Stimulated activated CD4-positive, alpha-beta T cell treated with anti-CD3 and anti-CD28 coated beads, Interleukin-15, amount 100 ng/mL, for 24 hours (primary cell): ENCODE results near the gene PTPRM.
A peak's percentile ranks its signal among the peaks of the same experiment; 100 is the strongest.

Experiments used
- DNase-seq: peaks from one replicate; pipeline ENCODE4 v3.0.0-alpha.2; 2020

Gene PTPRM

DNA sequence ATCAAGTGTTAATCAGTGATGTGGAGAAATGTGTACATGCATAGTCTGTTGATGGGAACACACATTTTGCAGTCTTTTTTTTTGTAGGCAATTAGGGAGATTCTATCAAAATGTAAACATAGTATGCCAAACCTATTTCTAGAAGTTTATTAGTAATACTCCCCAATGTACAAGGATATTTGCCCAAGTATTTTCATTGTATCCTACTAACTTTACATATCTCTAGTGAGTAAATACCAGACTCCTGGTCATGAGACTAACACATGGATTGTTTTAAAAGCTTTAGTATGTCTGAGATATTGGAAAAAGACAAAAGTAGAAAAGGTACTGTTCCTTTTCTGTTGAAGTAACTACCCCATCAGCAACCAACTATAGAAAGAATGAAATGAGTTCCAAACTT is 513.0 kb downstream of the PTPRM start:
- no peak for DNase-seq

DNA sequence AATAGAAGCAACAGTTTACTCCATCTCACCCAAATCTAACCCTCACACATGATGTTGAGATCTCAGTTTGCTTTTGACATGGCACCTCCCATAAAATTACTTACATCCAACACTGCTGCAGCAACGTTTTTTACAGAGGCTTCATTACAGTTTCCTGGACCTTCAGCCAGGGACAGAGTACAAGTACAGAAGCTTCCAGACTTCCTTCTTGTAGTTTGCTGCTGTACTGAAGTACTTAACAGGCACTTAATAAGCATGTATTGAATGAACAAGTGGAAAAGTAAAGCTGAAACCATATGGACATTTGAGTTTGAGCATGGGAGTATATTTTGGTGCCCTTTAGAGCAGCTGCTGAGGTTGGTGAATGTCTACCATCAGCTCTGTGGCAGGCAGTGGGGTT is 514.2 kb downstream of the PTPRM start:
- DNase-seq, result no peak

DNA sequence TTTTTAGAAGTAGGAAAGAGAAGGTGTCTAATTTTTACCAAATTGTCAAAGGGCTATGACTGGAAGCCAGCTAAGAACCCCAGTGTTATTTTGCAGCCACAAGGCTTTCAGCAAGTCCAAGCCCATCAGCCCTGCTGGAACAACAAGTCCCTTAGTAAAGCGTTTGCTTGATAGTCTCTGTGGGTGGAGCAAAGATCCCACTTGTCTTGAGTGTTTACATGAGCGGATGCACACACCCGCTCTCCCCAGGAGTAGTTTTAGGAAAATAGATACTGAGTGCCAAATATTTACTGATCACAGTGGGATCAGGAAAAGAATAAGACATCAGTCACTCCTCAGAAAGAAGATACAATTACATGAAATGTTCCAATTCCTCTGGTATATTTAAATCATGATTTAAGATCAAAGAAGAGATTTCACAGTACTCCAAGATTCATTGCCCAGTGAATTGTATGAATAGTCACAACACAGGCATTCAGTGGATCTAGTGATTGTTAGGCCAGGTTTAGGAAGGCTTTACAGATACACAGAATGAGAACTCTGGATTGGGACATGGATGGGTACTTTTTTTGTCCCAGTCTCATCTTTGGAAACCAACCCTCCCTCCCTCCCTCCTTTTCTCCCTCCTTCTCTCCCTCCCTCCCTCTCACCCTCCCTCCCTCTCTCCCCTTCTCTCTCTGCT is 514.9 kb downstream of the PTPRM start:
- DNase-seq, result no peak

DNA sequence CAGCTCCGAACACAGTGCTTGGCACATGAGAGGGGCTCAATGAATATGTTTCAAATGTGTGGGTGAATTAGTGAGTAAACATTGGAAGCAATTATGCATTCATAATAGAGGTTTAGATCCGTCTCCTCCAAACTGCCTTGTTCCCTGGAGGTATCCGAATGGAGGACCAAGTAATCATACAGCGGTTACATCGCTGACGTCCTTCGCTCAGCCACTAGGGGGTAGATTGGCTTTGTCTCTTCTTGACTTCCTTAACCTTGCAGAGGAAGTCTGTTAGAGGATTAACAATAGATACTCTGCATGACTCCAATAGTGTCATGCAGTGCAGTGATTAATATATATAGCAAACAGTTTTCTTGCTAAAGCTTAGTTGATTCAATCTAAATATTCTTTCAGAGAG is 517.0 kb downstream of the PTPRM start:
- DNase-seq, result peak; percentile 5

DNA sequence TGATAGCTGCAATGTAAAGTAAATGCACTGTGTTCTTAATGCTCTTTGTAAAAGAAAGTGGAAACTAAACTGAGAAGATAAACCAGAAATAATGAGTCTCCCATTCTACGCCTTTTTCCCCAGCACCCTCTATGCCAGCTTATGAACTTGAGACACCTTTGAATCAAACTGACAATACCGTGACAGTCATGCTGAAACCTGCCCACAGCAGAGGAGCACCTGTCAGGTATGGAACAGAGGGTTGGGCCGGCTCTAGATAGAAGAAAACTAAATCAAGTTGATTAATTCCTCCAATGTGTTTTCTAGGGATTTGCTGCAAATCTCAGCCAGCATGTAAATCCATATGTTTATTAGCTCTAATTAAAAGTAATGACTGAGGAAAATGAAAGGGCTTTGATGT is 521.5 kb downstream of the PTPRM start:
- DNase-seq, result no peak

DNA sequence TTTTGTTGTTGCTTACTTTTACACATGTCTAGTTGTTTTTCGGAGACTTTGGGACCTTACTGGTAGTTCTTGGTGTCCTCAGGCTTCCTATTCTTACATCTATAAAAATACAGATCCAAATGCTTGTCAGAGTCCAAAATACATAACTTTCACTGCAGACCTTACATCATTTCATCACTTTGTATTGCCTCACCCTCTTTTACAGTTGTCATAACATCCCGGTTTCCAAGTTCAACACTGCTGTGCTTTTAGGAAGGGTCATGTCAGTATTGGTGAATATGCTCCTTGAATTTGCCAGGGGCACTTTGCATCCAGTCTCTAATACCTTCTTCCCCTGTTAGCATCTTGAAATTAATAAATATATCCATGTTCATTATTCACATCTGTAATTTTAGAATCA is 523.9 kb downstream of the PTPRM start:
- no peak for DNase-seq

DNA sequence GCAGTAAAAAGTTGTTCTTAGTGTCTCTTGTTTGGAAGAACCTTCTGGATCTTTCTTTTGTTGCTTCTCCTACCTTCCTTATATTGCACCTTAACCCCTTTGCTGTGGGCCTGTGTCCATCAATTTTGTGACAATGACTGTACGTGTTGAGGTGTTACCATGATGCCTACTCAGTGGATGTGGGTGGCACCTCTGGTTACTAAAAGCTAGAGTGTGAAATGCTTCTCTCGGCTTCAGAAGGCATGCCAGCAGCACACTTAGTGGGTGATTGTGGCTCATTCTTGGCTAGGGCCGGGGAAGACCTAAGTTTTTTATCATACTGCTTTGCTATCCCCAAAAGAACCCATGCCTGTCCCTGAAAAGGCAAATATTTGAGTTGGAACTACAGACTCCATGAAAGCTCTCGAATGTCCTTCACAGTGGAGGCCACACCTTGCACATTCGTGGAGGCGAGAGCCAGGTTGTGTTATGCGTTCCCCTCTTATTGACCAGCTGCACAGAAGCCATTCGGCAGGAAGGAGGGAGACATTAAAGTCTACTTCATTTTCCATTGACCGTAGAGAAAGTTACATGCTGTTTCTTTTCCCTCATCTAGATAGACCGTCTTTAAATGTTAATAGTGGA is 528.9 kb downstream of the PTPRM start:
- DNase-seq, result no peak

DNA sequence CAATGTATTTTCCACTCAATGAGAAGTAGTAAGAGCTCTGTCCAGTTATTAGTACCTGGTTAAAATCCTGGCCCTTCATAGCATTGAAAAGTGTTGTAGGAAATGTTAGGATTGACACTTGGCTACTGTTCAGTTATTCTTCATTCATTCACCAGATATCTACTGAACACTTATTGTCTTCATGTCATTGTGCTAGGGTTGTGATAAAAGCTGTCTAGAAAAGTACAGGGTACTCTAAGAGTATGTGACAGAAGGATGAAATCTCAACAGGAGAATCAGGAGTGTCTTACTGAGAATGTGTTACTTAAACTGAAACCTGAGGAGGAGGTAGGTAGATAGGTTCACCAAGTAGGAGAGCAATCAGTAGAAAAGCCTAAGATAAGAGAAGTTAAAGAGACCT is 530.3 kb downstream of the PTPRM start:
- DNase-seq, result no peak

DNA sequence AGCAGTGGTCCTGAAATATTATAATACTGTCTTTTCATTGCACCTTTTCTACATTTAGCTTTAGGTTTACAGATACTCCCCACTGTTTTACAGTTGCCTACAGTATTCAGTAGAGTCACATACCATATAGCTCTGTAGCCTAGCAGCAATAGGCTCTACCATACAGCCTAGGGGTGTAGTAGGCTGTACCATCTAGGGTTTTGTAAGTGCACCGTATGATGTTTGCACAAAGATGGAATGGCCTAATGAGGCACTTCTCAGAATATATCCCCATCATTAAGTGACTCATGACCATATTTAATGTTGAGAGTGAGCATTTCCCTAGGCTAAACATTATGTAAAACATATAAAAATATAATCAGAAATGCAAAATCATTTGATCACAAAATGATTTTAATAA is 530.8 kb downstream of the PTPRM start:
- no peak for DNase-seq

DNA sequence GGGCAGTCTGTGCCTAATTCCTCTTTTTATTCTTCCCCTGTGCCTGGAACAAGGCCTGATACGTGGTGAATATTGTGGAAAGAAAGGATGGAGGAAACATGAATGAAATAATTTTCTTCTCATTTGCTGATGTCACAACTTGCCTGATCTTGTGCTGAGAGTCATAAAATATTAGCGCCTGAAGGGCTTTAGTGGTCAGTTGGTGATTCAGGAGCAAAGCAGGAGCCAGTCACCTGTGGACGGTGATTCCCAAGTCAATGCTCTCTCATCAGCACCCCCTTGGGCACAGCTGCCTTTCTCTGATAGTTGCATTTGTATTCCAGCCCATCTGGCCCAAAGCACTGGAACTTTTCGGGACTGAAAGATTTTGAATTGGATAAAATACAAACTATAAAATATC is 539.5 kb downstream of the PTPRM start:
- DNase-seq, result no peak

DNA sequence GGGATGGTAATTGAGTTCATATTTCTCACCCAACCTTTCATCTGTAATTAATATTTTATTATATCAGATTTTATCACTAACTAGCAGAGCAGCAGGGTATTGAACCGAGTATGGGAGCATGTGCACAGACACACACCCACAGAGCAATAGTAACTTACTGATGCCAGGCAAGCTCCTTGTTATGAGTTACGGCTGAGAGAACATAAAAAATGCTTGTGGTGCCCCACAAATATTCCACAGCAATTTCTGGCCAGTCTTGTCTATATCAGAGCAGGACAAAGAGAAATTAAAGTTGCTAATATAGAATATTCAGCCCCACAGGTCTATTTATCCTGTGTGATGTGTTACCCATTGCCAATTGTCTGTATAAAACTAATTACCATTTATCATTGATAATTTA is 540.3 kb downstream of the PTPRM start:
- no peak for DNase-seq

DNA sequence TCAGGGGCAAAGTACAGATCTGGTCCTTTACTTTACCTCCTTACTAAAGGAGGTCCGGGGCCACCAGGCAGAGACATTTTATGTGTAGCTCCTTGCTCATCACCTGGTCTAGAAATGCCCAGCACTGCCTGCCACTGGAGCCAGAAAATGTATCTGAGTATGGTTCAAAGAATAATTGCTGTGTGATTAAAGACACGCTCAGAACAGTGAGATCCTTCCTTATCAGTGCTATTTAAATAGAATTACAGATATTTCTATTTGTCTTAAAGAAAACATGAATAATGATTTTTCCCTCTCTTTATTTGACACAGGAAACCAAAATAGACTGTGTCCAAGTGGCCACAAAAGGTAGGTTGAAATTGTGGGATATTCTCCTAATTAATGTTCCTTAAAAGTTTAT is 547.4 kb downstream of the PTPRM start:
- DNase-seq, result no peak

DNA sequence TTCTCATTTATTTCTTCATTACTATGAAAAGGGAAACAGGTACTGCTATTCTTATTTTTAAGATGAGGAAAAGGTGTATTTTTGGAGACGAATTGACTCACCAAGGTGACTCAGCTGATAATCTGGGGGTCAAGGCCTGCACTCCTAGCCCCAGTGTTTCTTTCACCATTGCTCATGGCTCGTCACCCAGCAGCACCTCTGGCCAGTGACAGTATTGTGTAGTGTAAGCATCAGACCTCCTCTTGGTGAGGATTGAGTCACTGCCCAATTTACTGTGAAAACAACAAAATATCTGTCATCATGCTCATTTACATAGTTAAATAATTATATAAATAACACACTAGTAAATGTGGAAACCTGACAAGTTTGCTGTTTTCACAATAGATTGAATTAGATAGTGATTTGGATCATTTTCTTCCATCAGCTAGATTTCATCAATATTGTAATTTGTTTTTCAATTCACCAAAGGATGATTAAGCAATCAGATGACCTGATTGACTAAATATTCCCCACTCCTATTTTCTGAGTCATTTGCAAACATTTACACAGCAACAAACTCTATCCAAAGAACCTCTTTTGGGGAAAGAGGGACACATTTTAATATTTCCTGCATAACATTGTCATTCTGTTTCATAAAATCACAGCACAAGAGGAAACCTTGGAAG is 549.4 kb downstream of the PTPRM start:
- DNase-seq, result no peak

DNA sequence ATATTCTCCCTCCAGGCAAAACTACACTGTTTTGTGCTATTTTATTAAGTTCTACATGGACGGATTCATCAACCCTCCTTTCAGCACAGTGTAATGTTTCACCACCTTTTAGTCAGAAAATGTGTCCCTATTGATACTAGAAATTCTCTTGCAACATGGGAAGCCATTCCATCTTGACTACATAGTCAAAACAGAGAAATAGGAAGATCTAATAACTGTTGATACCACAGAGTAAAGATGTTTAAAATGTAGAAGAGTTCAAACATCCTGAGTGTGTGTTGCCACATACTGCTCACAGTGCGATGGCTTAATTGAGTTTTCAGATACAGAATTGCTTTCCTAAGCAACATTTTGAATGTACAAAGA is 549.9 kb downstream of the PTPRM start:
- no peak for DNase-seq

DNA sequence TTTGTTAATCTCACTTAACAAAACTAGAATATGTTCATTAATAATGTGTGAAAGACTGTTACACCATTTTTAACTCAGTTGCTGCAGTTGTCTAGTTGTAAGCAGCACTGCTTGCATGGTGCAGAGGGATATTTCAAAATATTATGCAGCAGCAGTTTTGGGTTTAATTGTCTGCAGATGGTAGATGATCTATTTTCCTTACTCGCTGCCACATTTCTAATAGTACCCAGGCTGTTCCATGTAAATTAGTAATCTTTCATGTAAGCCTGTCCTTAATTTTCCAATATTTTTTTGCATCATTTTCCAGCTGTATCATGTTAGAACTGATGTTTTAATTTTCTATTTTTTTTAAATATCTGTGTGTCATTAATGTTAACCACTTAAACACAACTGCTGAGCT is 554.0 kb downstream of the PTPRM start:
- DNase-seq, result no peak

DNA sequence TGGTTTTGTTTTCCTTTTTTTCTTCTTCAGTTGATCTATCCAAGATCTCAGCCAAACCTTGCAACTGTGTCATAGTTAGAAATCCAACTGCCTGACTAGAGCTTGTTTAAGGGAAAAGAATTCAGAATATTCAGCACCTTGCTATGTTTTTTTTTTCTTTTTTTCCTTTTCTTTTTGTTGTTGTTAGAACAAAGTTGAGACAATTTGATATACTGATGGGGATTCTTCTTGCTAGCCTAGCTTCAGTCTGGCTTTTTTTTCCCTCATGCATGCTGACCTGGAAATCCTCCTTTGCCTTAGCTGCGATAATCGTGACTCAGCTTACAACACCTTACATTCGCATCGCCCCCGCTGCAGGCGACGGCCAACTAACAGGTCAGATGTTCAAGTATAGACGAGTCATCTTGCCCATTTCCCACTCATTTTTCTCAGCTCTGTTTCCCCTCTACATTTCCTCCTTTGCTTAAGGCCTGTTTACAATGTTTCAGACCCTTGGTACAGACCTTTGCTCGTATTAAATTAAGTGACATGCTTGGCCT is 554.9 kb downstream of the PTPRM start:
- no peak for DNase-seq

DNA sequence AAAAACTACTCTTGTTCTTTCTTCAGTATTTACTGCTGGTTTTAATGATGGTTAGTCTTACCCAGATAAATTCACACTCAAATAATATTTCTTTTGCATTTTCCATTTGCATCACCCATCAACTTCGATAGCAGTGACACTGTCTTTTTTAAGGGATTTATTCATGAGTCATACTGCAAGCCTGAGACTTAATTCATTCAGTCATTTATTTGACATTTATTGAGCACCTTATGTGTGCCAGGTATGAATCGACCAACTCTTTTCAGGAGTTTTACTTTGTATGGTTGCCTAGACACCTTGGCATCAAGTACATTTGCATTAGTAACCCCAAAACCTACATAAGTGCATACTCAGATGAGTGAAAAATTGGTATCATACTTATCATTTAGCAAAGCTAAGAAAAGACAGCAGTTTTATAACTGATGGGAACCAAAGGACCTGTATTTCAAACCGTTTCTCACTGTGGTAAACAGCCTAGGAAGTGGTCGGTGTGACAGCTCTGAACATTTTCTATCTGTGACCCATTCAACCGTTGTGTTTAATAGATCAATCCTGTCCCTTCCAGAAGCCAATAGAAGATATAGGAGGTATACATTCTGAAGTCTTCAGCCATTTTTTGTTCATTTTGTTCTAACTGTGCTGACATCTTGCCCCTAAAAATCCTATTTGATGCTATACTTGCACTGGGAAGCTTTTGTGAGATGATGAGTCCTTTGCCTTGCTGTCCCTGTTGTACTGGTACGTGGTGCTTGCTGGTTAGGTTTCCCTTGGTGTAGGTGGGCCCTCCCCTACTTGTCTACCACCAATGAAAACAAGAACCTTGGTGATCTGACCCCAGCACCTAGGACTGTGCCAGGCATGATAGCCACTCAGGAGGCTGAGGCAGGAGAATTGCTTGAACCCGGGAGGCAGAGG is 557.4 kb downstream of the PTPRM start:
- no peak for DNase-seq

DNA sequence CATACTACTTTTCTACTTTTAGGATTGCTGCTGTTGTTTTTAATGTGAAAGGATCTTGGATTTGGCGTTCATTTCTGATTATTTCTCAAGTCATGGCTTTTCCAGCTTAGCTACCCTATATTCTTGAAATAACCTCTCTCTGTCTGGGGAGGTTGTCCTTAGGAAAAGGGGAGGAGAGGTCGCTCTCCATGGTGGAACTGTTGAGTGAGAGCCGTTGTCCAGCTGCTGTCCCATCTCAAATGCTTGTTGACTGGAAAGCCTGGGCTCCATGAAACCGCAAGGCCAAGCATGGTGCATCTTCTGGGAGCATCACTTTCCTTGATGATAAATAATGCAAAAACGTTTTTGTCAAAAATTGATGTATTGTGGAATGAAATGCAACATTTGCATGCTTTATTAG is 563.0 kb downstream of the PTPRM start:
- no peak for DNase-seq

DNA sequence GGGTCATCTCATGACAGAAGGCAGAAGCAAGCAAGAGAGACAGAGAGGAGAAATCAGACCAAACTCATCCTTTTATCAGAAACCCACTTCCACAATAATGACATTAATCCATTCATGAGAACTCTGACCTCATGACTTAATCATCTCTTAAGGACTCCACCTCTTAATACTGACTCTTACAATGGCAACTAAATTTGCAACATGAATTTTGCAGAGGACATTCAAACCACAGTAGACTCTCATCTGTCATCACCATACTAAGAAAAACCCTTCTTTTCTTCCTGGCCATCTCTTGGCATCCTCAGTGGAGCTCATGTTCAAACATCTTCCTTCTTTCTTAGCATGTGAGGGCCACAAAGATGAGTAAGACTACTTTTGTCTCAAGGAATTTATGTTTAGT is 565.9 kb downstream of the PTPRM start:
- DNase-seq, result no peak

DNA sequence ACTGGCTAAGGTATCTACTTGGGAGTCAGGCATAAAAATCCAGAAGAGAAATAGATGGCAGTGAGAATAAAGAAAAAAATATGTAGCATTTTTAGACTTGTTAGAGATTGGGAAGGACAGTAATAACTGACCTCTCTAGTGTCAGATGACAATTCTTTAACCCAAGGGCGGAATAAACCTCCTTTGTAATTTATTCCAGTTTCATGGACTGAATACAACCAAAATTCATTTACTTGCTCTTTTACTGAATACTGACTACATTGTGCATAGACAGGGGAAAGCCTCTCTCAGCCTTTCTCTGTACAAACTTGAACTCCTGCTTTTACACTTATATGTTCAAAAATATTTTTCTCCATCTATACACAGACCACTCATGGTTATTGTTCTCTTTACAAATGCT is 566.8 kb downstream of the PTPRM start:
- DNase-seq, result no peak

DNA sequence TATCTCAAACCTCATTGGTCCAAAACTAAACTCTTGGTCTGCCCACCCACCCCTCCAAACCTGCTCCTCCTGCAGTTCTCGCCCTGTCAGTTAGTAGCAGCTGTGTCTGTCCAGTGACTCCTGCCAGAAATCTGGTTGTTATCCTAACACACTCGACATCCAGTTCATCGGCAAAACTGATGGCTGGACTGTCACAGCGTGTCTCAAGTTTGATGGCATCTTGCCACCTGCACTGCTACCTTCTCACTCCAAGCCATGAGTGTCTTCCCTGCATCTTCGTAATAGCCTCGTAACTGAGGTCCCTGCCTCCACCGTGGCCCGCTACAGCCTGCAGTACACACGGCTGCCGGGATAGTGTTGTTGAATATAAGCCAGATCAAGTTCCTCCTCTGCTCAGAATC is 572.0 kb downstream of the PTPRM start:
- DNase-seq, result no peak

DNA sequence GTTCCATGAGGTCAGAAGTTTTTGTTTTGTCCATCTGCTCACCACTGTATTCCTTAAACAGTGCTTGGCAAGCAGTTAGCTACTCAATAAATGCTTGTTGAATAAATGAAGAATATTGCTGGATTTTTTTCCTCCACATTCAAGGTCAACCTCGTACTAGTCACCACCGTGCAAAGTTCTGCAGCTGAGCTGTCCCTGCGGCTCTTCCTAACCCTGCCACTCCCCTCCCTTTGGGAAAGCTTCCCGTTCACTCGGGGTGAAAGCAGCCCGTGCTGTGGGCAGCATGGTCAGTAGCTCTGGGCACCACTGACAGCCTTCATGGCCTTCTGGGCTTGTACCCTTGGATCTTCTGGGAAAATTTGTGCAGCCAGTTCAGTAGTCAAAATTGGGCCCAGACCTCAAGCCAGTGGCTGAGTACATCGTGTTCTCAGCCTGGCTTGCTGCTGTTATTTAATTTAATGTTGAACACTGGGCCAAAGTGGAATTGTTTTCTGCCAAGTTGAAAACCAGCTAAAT is 572.8 kb downstream of the PTPRM start:
- no peak for DNase-seq

DNA sequence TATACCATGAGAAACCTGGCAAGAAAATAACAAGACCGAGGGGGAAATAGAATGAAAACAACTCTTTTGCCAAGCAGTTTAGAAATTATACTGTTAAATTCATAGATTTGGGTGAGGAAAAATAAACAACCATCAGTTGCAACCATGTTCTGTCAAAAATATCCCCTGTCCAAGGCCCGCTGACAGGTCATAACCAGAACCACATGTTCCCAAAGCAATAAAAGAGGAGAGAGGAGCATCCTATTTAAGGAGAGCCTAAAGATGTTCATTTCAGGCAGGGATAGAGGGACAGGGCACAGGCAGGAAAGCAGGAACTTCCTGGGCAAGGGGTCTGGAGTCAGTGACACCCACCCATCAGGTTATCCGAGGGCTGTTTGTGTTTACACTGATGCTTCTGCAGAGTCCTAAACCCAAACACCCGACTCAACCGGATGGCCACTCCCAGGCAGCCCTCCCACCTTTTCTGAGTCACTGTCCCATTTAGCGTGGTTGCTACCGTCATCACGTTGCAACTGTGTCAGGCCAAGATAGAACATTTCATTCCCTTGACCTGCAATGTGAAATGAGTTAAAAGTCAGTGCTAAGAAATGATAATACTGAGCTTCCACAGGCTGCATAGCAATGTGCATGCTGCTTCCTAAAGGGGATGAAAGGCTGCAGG is 573.9 kb downstream of the PTPRM start:
- DNase-seq, result no peak
